Measurements from ENCODE around the gene TULP1.

Gene TULP1

GRCh38 chr6:35463292-35463691, 49.4 kb downstream of the TULP1 start:
- H3K27me3 ChIP-seq (ENCODE audit: insufficient read depth, low read length): no peaks in the 10 kb centered on the region
- H3K27ac ChIP-seq (ENCODE audit: low read depth, low read length, poor library complexity, severe bottlenecking): no peak overlapping the region
- H3F3A ChIP-seq (ENCODE audit: insufficient read depth, low read length): no peaks in the 10 kb centered on the region
- H3K9me3 ChIP-seq (ENCODE audit: low read length): no peaks in the 10 kb centered on the region
- H3K9ac ChIP-seq (ENCODE audit: low read length): no peak overlapping the region
- peaks cover 7% of the 10 kb centered on the region for H3K4me1 ChIP-seq (ENCODE audit: insufficient read depth, low read length, severe bottlenecking)
- peaks cover under 1% of the 10 kb centered on the region; the same call in 1 of the 2 replicates for H3K79me2 ChIP-seq (ENCODE audit: insufficient read depth, low read length)
- H3K4me2 ChIP-seq (ENCODE audit: low read length): no peak overlapping the region
- H4K20me1 ChIP-seq (ENCODE audit: insufficient read depth, low read length): no peaks in the 10 kb centered on the region
- H2AFZ ChIP-seq (ENCODE audit: low read length): no peak overlapping the region
- no peaks in the 10 kb centered on the region for H3K9me2 ChIP-seq (ENCODE audit: low read depth, low read length)
- peaks cover 18% of the 10 kb centered on the region; the same call in 1 of the 2 replicates for H3K36me3 ChIP-seq (ENCODE audit: insufficient read depth, low read length)
- TF ChIP-seq CTCF (IDR thresholded peaks at IDR 0.05; ENCODE audit: low read length) (no peak), EZH2 (IDR thresholded peaks at IDR 0.05; ENCODE audit: borderline replicate concordance, low read length) (no peak)
- H3K4me3 ChIP-seq (ENCODE audit: low read depth, low read length, poor library complexity, severe bottlenecking): no peak overlapping the region

GRCh38 chr6:35461270-35461669, 51.4 kb downstream of the TULP1 start:
- Histone ChIP-seq H3K27me3 (ENCODE audit: insufficient read depth, low read length) (no peaks in the 10 kb centered on the region), H4K20me1 (ENCODE audit: insufficient read depth, low read length) (no peaks in the 10 kb centered on the region), H2AFZ (ENCODE audit: low read length) (no peak overlapping the region), H3K4me1 (ENCODE audit: insufficient read depth, low read length, severe bottlenecking) (no peaks in the 10 kb centered on the region), H3K9me2 (ENCODE audit: low read depth, low read length) (no peaks in the 10 kb centered on the region), H3K4me2 (ENCODE audit: low read length) (no peak overlapping the region), H3K79me2 (ENCODE audit: insufficient read depth, low read length) (no peaks in the 10 kb centered on the region), H3F3A (ENCODE audit: insufficient read depth, low read length) (no peaks in the 10 kb centered on the region), H3K4me3 (ENCODE audit: low read depth, low read length, poor library complexity, severe bottlenecking) (no peak overlapping the region), H3K9ac (ENCODE audit: low read length) (no peak overlapping the region), H3K27ac (ENCODE audit: low read depth, low read length, poor library complexity, severe bottlenecking) (no peak overlapping the region), H3K9me3 (ENCODE audit: low read length) (no peaks in the 10 kb centered on the region), H3K36me3 (ENCODE audit: insufficient read depth, low read length) (peaks cover 19% of the 10 kb centered on the region; the same call in 1 of the 2 replicates)
- TF ChIP-seq CTCF (IDR thresholded peaks at IDR 0.05; ENCODE audit: low read length): no peak
- TF ChIP-seq EZH2 (IDR thresholded peaks at IDR 0.05; ENCODE audit: borderline replicate concordance, low read length): no peak

GRCh38 chr6:35457907-35458306, 54.8 kb downstream of the TULP1 start:
- Histone ChIP-seq H2AFZ (ENCODE audit: low read length) (no peak overlapping the region), H3K4me3 (ENCODE audit: low read depth, low read length, poor library complexity, severe bottlenecking) (no peak overlapping the region), H3K9me2 (ENCODE audit: low read depth, low read length) (no peaks in the 10 kb centered on the region), H3K27ac (ENCODE audit: low read depth, low read length, poor library complexity, severe bottlenecking) (no peak overlapping the region), H3F3A (ENCODE audit: insufficient read depth, low read length) (no peaks in the 10 kb centered on the region), H3K4me2 (ENCODE audit: low read length) (no peak overlapping the region), H3K9me3 (ENCODE audit: low read length) (no peaks in the 10 kb centered on the region), H4K20me1 (ENCODE audit: insufficient read depth, low read length) (no peaks in the 10 kb centered on the region), H3K27me3 (ENCODE audit: insufficient read depth, low read length) (no peaks in the 10 kb centered on the region), H3K36me3 (ENCODE audit: insufficient read depth, low read length) (peaks cover 25% of the 10 kb centered on the region; the same call in 1 of the 2 replicates), H3K9ac (ENCODE audit: low read length) (no peak overlapping the region), H3K79me2 (ENCODE audit: insufficient read depth, low read length) (no peaks in the 10 kb centered on the region), H3K4me1 (ENCODE audit: insufficient read depth, low read length, severe bottlenecking) (peaks cover 14% of the 10 kb centered on the region)
- no peak for TF ChIP-seq EZH2 (IDR thresholded peaks at IDR 0.05; ENCODE audit: borderline replicate concordance, low read length)
- TF ChIP-seq CTCF (IDR thresholded peaks at IDR 0.05; ENCODE audit: low read length): no peak
